Left ventricle myocardium inferior (tissue), 1 donor: ENCODE results near the gene MAP2K2. TPM values are rescaled to one million over a fixed set of nuclear protein-coding genes. Genes with fewer than 3 reads are reported as not detected.

Experiments used
- DNase-seq: peaks from one replicate; pipeline ENCODE4 v3.0.0-alpha.2; 2020
- H3K27ac ChIP-seq: fragments of 200-600 bp; replicated peaks from 2 replicates; pipeline ENCODE4 v1.8.0; 2021
- H3K27me3 ChIP-seq: fragments of 200-600 bp; 2 replicates; pipeline ENCODE4 v1.8.0; 2021; ENCODE audit warnings: low read depth
- H3K36me3 ChIP-seq: fragments of 200-600 bp; 2 replicates; pipeline ENCODE4 v1.8.0; 2021
- H3K4me1 ChIP-seq: fragments of 200-600 bp; 2 replicates; pipeline ENCODE4 v1.8.0; 2021
- H3K4me3 ChIP-seq: fragments of 200-600 bp; 2 replicates; pipeline ENCODE4 v1.8.0; 2021; ENCODE audit warnings: mild to moderate bottlenecking, moderate library complexity
- H3K9me3 ChIP-seq: fragments of 200-600 bp; replicated peaks from 2 replicates; pipeline ENCODE4 v1.8.0; 2021
- intact Hi-C: fragments of 100-400 bp; cut with micrococcal nuclease; formaldehyde crosslinking; loops from one replicate; pipeline ENCODE4 v1.11.0; 2022
- total RNA-seq: library from RNA; stranded (reverse); fragmentation: NEBNext Ultra II Directional; extraction: Animal tissue kit (Norgen Biotek cat#: 25700); gene quantifications from one replicate; pipeline ENCODE4 v1.2.1, GENCODE V29; 2021
- TF ChIP-seq, protein P1 (sequence below): fragments of 200-600 bp; IDR thresholded peaks from 2 replicates; pipeline ENCODE4 v1.8.0; 2021; ENCODE audit warnings: antibody characterized with exemption, mild to moderate bottlenecking, borderline replicate concordance
- donor health status: DM: no; HTN: yes; CAD: no; lungs with severe emphysema.

Gene MAP2K2
- total RNA-seq, 1 donor from 2014 or later, result 129 TPM

DNA sequence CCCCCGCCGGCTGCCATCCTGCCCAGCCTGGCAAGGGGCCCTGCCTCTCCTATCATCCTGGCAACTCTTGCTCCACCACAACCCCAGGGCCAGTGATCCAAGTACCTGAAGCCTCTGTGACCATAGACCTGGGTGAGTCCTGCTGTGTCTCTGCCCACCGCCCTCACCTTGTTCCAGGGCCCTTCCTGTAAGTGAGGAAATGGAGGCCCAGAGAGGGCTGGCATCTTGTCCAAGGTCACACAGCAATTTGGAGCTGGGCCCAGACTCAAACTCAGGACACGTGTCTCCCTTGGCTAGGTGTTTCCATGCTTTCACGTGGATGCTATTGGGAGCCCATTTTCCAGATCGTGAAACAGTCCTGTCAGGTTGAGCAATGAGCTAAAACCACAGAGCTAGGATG is 33.2 kb upstream of the MAP2K2 start:
- no peak for DNase-seq
- H3K27ac ChIP-seq, result no peak overlapping the region
- intact Hi-C loops, result no loop called here
- TF ChIP-seq, protein P1, sequence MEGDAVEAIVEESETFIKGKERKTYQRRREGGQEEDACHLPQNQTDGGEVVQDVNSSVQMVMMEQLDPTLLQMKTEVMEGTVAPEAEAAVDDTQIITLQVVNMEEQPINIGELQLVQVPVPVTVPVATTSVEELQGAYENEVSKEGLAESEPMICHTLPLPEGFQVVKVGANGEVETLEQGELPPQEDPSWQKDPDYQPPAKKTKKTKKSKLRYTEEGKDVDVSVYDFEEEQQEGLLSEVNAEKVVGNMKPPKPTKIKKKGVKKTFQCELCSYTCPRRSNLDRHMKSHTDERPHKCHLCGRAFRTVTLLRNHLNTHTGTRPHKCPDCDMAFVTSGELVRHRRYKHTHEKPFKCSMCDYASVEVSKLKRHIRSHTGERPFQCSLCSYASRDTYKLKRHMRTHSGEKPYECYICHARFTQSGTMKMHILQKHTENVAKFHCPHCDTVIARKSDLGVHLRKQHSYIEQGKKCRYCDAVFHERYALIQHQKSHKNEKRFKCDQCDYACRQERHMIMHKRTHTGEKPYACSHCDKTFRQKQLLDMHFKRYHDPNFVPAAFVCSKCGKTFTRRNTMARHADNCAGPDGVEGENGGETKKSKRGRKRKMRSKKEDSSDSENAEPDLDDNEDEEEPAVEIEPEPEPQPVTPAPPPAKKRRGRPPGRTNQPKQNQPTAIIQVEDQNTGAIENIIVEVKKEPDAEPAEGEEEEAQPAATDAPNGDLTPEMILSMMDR, result no peak
- peaks cover 66% of the 10 kb centered on the region for H3K27me3 ChIP-seq
- H3K4me1 ChIP-seq, result no peaks in the 10 kb centered on the region
- no peaks in the 10 kb centered on the region for H3K36me3 ChIP-seq
- H3K9me3 ChIP-seq, result no peaks in the 10 kb centered on the region
- H3K4me3 ChIP-seq, result no peak overlapping the region

DNA sequence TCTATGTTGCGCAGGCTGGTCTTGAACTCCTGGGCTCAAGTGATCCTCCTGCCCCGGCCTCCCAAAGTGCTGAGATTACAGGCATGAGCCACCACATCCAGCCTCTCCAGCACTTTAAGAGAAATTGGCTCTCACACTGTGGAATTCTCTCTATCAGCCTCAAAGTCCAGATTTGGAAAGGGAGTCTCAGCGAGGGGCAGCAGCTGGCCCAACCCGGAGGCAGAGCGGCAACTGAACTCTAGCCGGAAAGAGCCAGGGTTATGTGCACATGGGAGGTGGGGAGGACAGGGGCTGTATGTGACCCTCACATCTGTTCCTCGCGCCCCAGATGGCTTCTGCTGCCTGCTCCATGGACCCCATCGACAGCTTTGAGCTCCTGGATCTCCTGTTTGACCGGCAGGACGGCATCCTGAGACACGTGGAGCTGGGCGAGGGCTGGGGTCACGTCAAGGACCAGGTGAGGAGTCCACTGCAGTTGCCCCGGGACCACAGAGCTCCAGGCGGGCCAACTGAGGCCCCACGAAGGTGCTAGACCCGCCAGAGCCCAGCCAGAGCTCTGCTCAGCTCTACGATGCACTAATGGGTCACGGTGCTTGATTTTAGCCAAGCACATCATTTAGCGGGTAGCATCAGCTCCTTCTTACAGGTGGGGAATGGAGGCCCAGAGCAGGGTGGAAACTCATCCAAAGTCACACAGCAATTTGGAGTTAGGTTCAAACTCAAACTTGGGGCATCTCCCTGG is 30.8 kb upstream of the MAP2K2 start:
- no peak for DNase-seq
- Histone ChIP-seq H3K27me3 (peaks cover 72% of the 10 kb centered on the region), H3K36me3 (no peaks in the 10 kb centered on the region), H3K9me3 (no peaks in the 10 kb centered on the region), H3K4me3 (no peak overlapping the region), H3K4me1 (no peaks in the 10 kb centered on the region), H3K27ac (no peak overlapping the region)
- TF ChIP-seq, protein P1, result no peak
- intact Hi-C loops, result no loop called here

DNA sequence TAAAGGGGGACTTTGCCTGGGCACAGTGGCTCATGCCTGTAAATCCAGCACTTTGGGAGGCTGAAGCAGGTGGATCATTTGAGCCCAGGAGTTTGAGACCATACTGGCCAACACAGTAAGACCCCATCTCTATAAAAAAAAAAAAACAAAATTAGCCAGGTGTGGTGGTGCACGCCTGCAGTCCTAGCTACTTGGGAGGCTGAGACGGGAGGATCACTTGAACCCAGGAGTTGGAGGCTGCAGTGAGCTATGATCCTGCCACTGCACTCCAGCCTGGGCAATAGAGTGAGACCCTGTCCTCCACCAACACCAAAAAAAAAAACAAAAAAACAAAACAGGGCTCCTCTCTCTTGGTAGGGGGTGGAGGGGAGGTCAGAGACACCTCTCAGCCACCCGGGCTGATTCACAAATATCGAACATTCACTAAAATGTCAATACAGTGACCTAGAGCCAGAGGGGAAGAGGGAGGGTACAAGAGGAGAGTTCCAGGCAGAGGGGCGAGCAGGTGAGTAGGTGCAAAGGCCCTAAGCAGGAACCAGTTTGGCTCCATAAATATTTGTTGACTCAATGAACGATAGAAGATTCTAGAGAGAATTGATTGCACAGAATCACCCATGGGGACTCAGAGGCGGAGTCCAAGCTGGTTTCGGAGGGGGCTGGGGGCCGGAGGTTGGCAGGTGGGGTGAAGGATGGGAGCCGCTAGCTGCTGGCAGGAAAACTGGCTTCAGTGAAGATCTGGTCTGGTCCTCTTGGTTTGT is 28.5 kb upstream of the MAP2K2 start:
- TF ChIP-seq, protein P1, result no peak
- Histone ChIP-seq H3K27ac (no peak overlapping the region), H3K27me3 (peaks cover 79% of the 10 kb centered on the region), H3K4me1 (no peaks in the 10 kb centered on the region), H3K4me3 (no peak overlapping the region), H3K36me3 (no peaks in the 10 kb centered on the region), H3K9me3 (no peaks in the 10 kb centered on the region)
- no peak for DNase-seq
- intact Hi-C loops, result no loop called here

DNA sequence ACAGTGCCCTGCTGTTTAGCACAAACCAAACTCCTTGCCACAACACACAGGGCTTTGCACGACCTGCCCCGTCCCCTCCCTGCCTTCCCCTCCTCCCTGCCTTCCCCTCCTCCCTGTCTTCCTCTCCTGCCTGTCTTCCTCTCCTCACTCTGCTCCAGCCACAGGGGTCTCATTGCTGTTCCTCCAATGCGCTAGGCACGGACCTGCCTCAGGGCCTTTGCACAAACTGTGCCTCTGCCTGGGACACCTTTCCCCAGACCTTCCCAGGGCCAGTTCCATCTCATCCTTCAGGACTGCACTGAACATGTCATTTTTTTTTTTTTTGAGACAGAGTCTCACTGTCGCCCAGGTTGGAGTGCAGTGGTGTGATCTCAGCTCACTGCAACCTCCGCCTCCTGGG is 27.7 kb upstream of the MAP2K2 start:
- Histone ChIP-seq H3K4me1 (no peaks in the 10 kb centered on the region), H3K9me3 (no peaks in the 10 kb centered on the region), H3K27me3 (peaks cover 86% of the 10 kb centered on the region), H3K27ac (no peak overlapping the region), H3K36me3 (no peaks in the 10 kb centered on the region), H3K4me3 (no peak overlapping the region)
- intact Hi-C loops, result no loop called here
- DNase-seq, result no peak
- TF ChIP-seq, protein P1, result no peak

- Histone ChIP-seq H3K27ac (no peak overlapping the region), H3K36me3 (no peaks in the 10 kb centered on the region), H3K4me1 (peaks cover 4% of the 10 kb centered on the region), H3K4me3 (no peak overlapping the region), H3K27me3 (peaks cover 91% of the 10 kb centered on the region), H3K9me3 (no peaks in the 10 kb centered on the region)
- TF ChIP-seq, protein P1, result no peak
- intact Hi-C loops, result no loop called here
- DNase-seq, result no peak
Observed at GRCh38 chr19:4149518-4150288, 25.8 kb upstream of the MAP2K2 start.
